HepG2 (cell line): Measurements from ENCODE around the gene DNAJC30. TPM values are rescaled to one million over a fixed set of nuclear protein-coding genes. Genes with fewer than 3 reads are reported as not detected.

Experiments
- ATAC-seq: fragments of 200-7000 bp; cut with Tn5 transposase; 3 replicates; pipeline ENCODE4 v1.9.1; 2020; ENCODE audit warnings: mild to moderate bottlenecking, moderate library complexity
- BruUV-seq: library from RNA; stranded (reverse); fragments of 400-500 nt; replicated peaks from 2 replicates; lab custom pipeline; 2021; lab: Mats Ljungman, UMichigan
- CTCF ChIA-PET: fragments of 300-600 bp; formaldehyde crosslinking; extraction: SDS; loops from one replicate; lab custom pipeline; 2021; ENCODE audit warnings: low total read pairs, inconsistent platforms, low intra/inter-chr PET ratio; lab: Yijun Ruan, JAX
- POLR2A ChIA-PET: fragments of 350-600 bp; sonication (Branson Sonifier 250); formaldehyde crosslinking; loops from one replicate; lab custom pipeline; 2020; ENCODE audit warnings: antibody characterized with exemption, inconsistent platforms; lab: Yijun Ruan, JAX
- DNase-seq: peaks from one replicate; pipeline ENCODE4 v3.0.0-alpha.2; 2015; ENCODE audit warnings: low spot score
- FAIRE-seq: peaks from 3 replicates; lab custom pipeline; 2011; peaks lifted over from hg19 to GRCh38; lab: Jason Lieb, UNC
- H2AFZ ChIP-seq: one replicate; pipeline ENCODE4 v1.6.1; 2011; ENCODE audit warnings: low read length, inconsistent platforms
- H3K27ac ChIP-seq: fragments of 300-600 bp; 3 replicates; pipeline ENCODE4 v1.8.0; 2011; ENCODE audit warnings: mixed run types, mild to moderate bottlenecking, mixed read lengths, low read length, inconsistent platforms; ENCODE audit not compliant: insufficient read depth; ENCODE audit errors: extremely low read length
- H3K27me3 ChIP-seq, 2 experiments: fragments of 200-600 bp in 1 of 2; 2 replicates in 1 of 2; 3 replicates in 1 of 2; pipeline versions ENCODE4 v1.6.0 to v1.8.0; 2011; ENCODE audit warnings: low read length in 2 of 2, mild to moderate bottlenecking in 2 of 2, moderate library complexity in 2 of 2, inconsistent platforms in 1 of 2; ENCODE audit not compliant: insufficient read depth in 2 of 2, control insufficient read depth in 1 of 2
- H3K36me3 ChIP-seq, 2 experiments: fragments of 200-600 bp in 1 of 2; replicated peaks in 1 of 2; 2 replicates in 1 of 2; 3 replicates in 1 of 2; pipeline versions ENCODE4 v1.5.1 to v1.8.0; 2011; ENCODE audit warnings: low read length in 2 of 2, inconsistent platforms in 1 of 2; ENCODE audit not compliant: insufficient read depth in 2 of 2, control insufficient read depth in 1 of 2
- H3K4me1 ChIP-seq: 2 replicates; pipeline ENCODE4 v1.5.1; 2012; ENCODE audit warnings: low read length, inconsistent platforms; ENCODE audit not compliant: insufficient read depth
- H3K4me2 ChIP-seq: 2 replicates; pipeline ENCODE4 v1.6.0; 2011; ENCODE audit warnings: low read depth, low read length, inconsistent platforms
- H3K4me3 ChIP-seq, 3 experiments: fragments of 200-600 bp in 1 of 3; sonication (generic), shearing (Covaris generic) in 1 of 3; replicated peaks in 1 of 3; 2 replicates each; pipeline ENCODE4 v1.5.1; 2011 to 2016; ENCODE audit warnings: low read length in 3 of 3, inconsistent platforms in 2 of 3, low read depth in 2 of 3, mild to moderate bottlenecking in 2 of 3, control low read depth in 1 of 3, mixed read lengths in 1 of 3; ENCODE audit not compliant: insufficient read depth in 1 of 3
- H3K79me2 ChIP-seq: one replicate; pipeline ENCODE4 v1.6.1; 2011; ENCODE audit warnings: low read length, inconsistent platforms; ENCODE audit not compliant: insufficient read depth
- H3K9ac ChIP-seq: 2 replicates; pipeline ENCODE4 v1.6.0; 2011; ENCODE audit warnings: mild to moderate bottlenecking, low read depth, low read length, inconsistent platforms; ENCODE audit not compliant: insufficient read depth
- H3K9me3 ChIP-seq: 2 replicates; pipeline ENCODE4 v1.5.1; 2012; ENCODE audit warnings: mild to moderate bottlenecking, low read length
- H4K20me1 ChIP-seq: 2 replicates; pipeline ENCODE4 v1.6.0; 2011; ENCODE audit warnings: inconsistent platforms, mild to moderate bottlenecking, low read length, moderate library complexity; ENCODE audit not compliant: insufficient read depth
- CHCHD3 ChIP-seq: sonication (generic); formaldehyde crosslinking; IDR thresholded peaks from 2 replicates; pipeline ENCODE4 v1.8.0; 2022; ENCODE audit warnings: mild to moderate bottlenecking, missing genetic modification reagents, moderate library complexity
- MED1 ChIP-seq: sonication (generic); formaldehyde crosslinking; IDR thresholded peaks from 2 replicates; pipeline ENCODE4 v1.4.0; 2020; ENCODE audit warnings: missing genetic modification reagents
- NBN ChIP-seq: fragments of 450-650 bp; conservative IDR thresholded peaks from 2 replicates; pipeline ENCODE4 v1.6.1; 2017
- NFE2L2 ChIP-seq: fragments of 150-350 bp; IDR thresholded peaks from 2 replicates; pipeline ENCODE4 v1.6.1; 2014; ENCODE audit warnings: low read length
- SALL1 ChIP-seq: sonication (generic); formaldehyde crosslinking; IDR thresholded peaks from 2 replicates; pipeline ENCODE4 v1.8.0; 2022; ENCODE audit warnings: mild to moderate bottlenecking, missing genetic modification reagents
- XRCC5 ChIP-seq: fragments of 200-400 bp; formaldehyde crosslinking; optimal IDR thresholded peaks from 2 replicates; pipeline ENCODE3; 2017; ENCODE audit warnings: mild to moderate bottlenecking, low read length
- ZNF207 ChIP-seq: fragments of 450-650 bp; IDR thresholded peaks from 2 replicates; pipeline ENCODE4 v1.6.1; 2016; ENCODE audit warnings: antibody characterized with exemption, borderline replicate concordance
- ZNF282 ChIP-seq: fragments of 450-650 bp; IDR thresholded peaks from 2 replicates; pipeline ENCODE4 v1.6.1; 2018; ENCODE audit not compliant: partially characterized antibody
- ZNF432 ChIP-seq: sonication (generic); formaldehyde crosslinking; IDR thresholded peaks from 2 replicates; pipeline ENCODE4 v1.5.0; 2020; ENCODE audit warnings: missing genetic modification reagents, mild to moderate bottlenecking, borderline replicate concordance
- ZNF768 ChIP-seq: sonication (generic); formaldehyde crosslinking; IDR thresholded peaks from 2 replicates; pipeline ENCODE4 v1.4.0; 2020; ENCODE audit warnings: missing genetic modification reagents
- WGBS: methylation state at CpG from one replicate; pipeline ENCODE4 v1.1.6; 2017; ENCODE audit warnings: low lambda C conversion rate; 5-methylcytosine and 5-hydroxymethylcytosine counted together
- in situ Hi-C: cut with HindIII; loops from 2 replicates; pipeline ENCODE4 v1.10.0; 2017; ENCODE audit warnings: low pct_unique_long_range_greater_than_20kb; ENCODE audit not compliant: extremely low pct_ligation_motif_present
- intact Hi-C: fragments of 100-400 bp; cut with micrococcal nuclease; formaldehyde crosslinking; loops from one replicate; pipeline ENCODE4 v1.10.0; 2022; ENCODE audit not compliant: unreplicated experiment
- polyA plus RNA-seq, 8 experiments: library from polyadenylated mRNA; depleted of rRNA in 3 of 8; stranded (reverse) in 7 of 8; unstranded in 1 of 8; fragments of >200 nt; fragmentation: Illumina TruSeq in 4 of 8; extraction: Trizol in 4 of 8; gene quantifications; 2 replicates each; pipeline versions ENCODE4 v1.2.1 to v1.2.3, GENCODE V29; 2011 to 2016; ENCODE audit warnings: low read depth in 4 of 8, missing spikeins in 1 of 8, mixed read lengths in 1 of 8; ENCODE audit not compliant: insufficient read depth in 1 of 8
- total RNA-seq, 5 experiments: library from RNA; depleted of rRNA; stranded (reverse); fragments of >200 nt; fragmentation: Illumina TruSeq; extraction: Trizol; gene quantifications; 2 replicates each; pipeline ENCODE4 v1.2.3, GENCODE V29; 2016; ENCODE audit warnings: low read depth in 1 of 5
- TF ChIP-seq, protein P1 (sequence below): fragments of 450-650 bp; IDR thresholded peaks from 2 replicates; pipeline ENCODE4 v1.6.1; 2017
- TF ChIP-seq, protein P2 (sequence below): sonication (generic); formaldehyde crosslinking; IDR thresholded peaks from 2 replicates; pipeline ENCODE4 v1.5.0; 2020; ENCODE audit warnings: mild to moderate bottlenecking, missing genetic modification reagents, borderline replicate concordance

The DNAJC30 gene
- total and polyA plus RNA-seq, 2 of the 13 experiments (the other 11 are each of a cell fraction or from before 2014, with no cell fraction given): 3.3 to 3.8 TPM

GRCh38 chr7:73727952-73728351, 44.7 kb upstream of the DNAJC30 start:
- TF ChIP-seq MED1 (no peak), NFE2L2 (peak; percentile 42; the same call in 1 of the 2 replicates)
- ChIA-PET POLR2A (interaction anchor here (0.9 kb wide), 1 partner anchor 10 kb away, joined by 5 read pairs; the partner anchor contains the start of gene ABHD11), CTCF (no interaction called here)
- Histone ChIP-seq H3K4me3 (no peak overlapping the region), H3K27me3 (no peaks in the 10 kb centered on the region; a peak in 1 of 5 replicates), H3K27ac (no peak overlapping the region), H3K36me3 (no peaks in the 10 kb centered on the region), H3K9me3 (no peaks in the 10 kb centered on the region), H3K79me2 (no peaks in the 10 kb centered on the region), H4K20me1 (no peaks in the 10 kb centered on the region), H2AFZ (no peak overlapping the region), H3K4me1 (peaks cover 20% of the 10 kb centered on the region), H3K9ac (no peak overlapping the region), H3K4me2 (no peak overlapping the region)
- 35% methylated on average over 3 of the region's 3 CpGs for WGBS
- no peak for DNase-seq
- in situ Hi-C loops (no loop called here), intact Hi-C loops (loop anchor here (5.0 kb wide), 1 partner anchor 116 kb away; no protein-coding TSS in a partner anchor)
- no TSS peak for BruUV-seq
- no peak for ATAC-seq
- FAIRE-seq: no peak

- no peak overlapping the region for H3K4me3 ChIP-seq
- in situ Hi-C loops: no loop called here
- ChIA-PET POLR2A (interaction anchor here (1.1 to 1.2 kb wide), 3 partner anchors 11 to 125 kb away, joined by 3 to 6 read pairs (median 4); no protein-coding TSS in a partner anchor), CTCF (interaction anchor here (1.4 to 1.8 kb wide), 3 partner anchors 24 to 119 kb away, joined by 5 to 15 read pairs (median 14); no protein-coding TSS in a partner anchor)
- no TSS peak for BruUV-seq
- no peaks in the 10 kb centered on the region for H3K79me2 ChIP-seq
- H3K4me1 ChIP-seq: peaks cover 10% of the 10 kb centered on the region; the same call in 1 of the 2 replicates
- H3K36me3 ChIP-seq: no peaks in the 10 kb centered on the region
- FAIRE-seq: no peak
- H3K9me3 ChIP-seq: no peaks in the 10 kb centered on the region
- ATAC-seq: peak; percentile 56
- no peak for DNase-seq
- no peak overlapping the region for H3K9ac ChIP-seq
- H3K27me3 ChIP-seq: no peaks in the 10 kb centered on the region; a peak in 2 of 5 replicates
- H3K27ac ChIP-seq: no peak overlapping the region
- 80% methylated on average over 1 of the region's 1 CpG for WGBS
- intact Hi-C loops: loop anchor here (5.0 kb wide), 1 partner anchor 114 kb away; no protein-coding TSS in a partner anchor
- no peak overlapping the region for H2AFZ ChIP-seq
- H3K4me2 ChIP-seq: no peak overlapping the region
- H4K20me1 ChIP-seq: no peaks in the 10 kb centered on the region
- TF ChIP-seq, protein P1, sequence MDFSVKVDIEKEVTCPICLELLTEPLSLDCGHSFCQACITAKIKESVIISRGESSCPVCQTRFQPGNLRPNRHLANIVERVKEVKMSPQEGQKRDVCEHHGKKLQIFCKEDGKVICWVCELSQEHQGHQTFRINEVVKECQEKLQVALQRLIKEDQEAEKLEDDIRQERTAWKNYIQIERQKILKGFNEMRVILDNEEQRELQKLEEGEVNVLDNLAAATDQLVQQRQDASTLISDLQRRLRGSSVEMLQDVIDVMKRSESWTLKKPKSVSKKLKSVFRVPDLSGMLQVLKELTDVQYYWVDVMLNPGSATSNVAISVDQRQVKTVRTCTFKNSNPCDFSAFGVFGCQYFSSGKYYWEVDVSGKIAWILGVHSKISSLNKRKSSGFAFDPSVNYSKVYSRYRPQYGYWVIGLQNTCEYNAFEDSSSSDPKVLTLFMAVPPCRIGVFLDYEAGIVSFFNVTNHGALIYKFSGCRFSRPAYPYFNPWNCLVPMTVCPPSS: 0 out of 2 replicates have a peak, but pooled peaks have one; percentile 59
- TF ChIP-seq ZNF768 (CRISPR knock-in tag) (0 out of 2 replicates have a peak, but pooled peaks have one; percentile 1), SALL1 (CRISPR knock-in tag) (peak; percentile 1; the same call in 1 of the 2 replicates), XRCC5 (peak; percentile 1), NBN (peak; percentile 95), ZNF207 (0 out of 2 replicates have a peak, but pooled peaks have one; percentile 16), MED1 (no peak), ZNF432 (CRISPR knock-in tag) (no peak), ZNF282 (peak; percentile 53), CHCHD3 (CRISPR knock-in tag) (0 out of 2 replicates have a peak, but pooled peaks have one; percentile 14)
- TF ChIP-seq, protein P2, sequence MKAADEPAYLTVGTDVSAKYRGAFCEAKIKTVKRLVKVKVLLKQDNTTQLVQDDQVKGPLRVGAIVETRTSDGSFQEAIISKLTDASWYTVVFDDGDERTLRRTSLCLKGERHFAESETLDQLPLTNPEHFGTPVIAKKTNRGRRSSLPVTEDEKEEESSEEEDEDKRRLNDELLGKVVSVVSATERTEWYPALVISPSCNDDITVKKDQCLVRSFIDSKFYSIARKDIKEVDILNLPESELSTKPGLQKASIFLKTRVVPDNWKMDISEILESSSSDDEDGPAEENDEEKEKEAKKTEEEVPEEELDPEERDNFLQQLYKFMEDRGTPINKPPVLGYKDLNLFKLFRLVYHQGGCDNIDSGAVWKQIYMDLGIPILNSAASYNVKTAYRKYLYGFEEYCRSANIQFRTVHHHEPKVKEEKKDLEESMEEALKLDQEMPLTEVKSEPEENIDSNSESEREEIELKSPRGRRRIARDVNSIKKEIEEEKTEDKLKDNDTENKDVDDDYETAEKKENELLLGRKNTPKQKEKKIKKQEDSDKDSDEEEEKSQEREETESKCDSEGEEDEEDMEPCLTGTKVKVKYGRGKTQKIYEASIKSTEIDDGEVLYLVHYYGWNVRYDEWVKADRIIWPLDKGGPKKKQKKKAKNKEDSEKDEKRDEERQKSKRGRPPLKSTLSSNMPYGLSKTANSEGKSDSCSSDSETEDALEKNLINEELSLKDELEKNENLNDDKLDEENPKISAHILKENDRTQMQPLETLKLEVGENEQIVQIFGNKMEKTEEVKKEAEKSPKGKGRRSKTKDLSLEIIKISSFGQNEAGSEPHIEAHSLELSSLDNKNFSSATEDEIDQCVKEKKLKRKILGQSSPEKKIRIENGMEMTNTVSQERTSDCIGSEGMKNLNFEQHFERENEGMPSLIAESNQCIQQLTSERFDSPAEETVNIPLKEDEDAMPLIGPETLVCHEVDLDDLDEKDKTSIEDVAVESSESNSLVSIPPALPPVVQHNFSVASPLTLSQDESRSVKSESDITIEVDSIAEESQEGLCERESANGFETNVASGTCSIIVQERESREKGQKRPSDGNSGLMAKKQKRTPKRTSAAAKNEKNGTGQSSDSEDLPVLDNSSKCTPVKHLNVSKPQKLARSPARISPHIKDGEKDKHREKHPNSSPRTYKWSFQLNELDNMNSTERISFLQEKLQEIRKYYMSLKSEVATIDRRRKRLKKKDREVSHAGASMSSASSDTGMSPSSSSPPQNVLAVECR (CRISPR knock-in tag): peak; percentile 10; the same call in 1 of the 2 replicates
Observed at GRCh38 chr7:73726083-73726466, 42.8 kb upstream of the DNAJC30 start.
